H9 (cell line): ENCODE measurements around the gene CDH22. TPM values are rescaled to one million over a fixed set of nuclear protein-coding genes. Genes with fewer than 3 reads are reported as not detected.

ENCODE experiments used
- DNase-seq: peaks from one replicate; pipeline ENCODE4 v3.0.0-alpha.2; 2017
- H2AFZ ChIP-seq: one replicate; pipeline ENCODE4 v1.6.1; 2013; ENCODE audit warnings: mild to moderate bottlenecking, low read length, control low read depth, moderate library complexity
- H2AK5ac ChIP-seq: 2 replicates; pipeline ENCODE4 v1.6.1; 2013; ENCODE audit warnings: low read length, control low read depth, mixed read lengths; ENCODE audit not compliant: insufficient read length
- H2BK120ac ChIP-seq: one replicate; pipeline ENCODE4 v1.6.1; 2013; ENCODE audit warnings: low read depth, mild to moderate bottlenecking, low read length, control low read depth, inconsistent platforms; ENCODE audit not compliant: poor library complexity, severe bottlenecking
- H2BK12ac ChIP-seq: 2 replicates; pipeline ENCODE4 v1.6.1; 2013; ENCODE audit warnings: low read length, control low read depth, mixed read lengths, low read depth; ENCODE audit not compliant: insufficient read length
- H2BK15ac ChIP-seq: 2 replicates; pipeline ENCODE4 v1.6.1; 2013; ENCODE audit warnings: low read depth, low read length, control low read depth
- H2BK20ac ChIP-seq: one replicate; pipeline ENCODE4 v1.6.1; 2013; ENCODE audit warnings: low read depth, mild to moderate bottlenecking, low read length, control low read depth, inconsistent platforms; ENCODE audit not compliant: poor library complexity, severe bottlenecking
- H2BK5ac ChIP-seq: 2 replicates; pipeline ENCODE4 v1.6.1; 2013; ENCODE audit warnings: low read length, control low read depth, mixed read lengths; ENCODE audit not compliant: insufficient read length
- H3K14ac ChIP-seq: 2 replicates; pipeline ENCODE4 v1.6.1; 2013; ENCODE audit warnings: low read length, control low read depth; ENCODE audit not compliant: insufficient read depth
- H3K18ac ChIP-seq: 2 replicates; pipeline ENCODE4 v1.6.1; 2013; ENCODE audit warnings: low read depth, mild to moderate bottlenecking, mixed read lengths, low read length, control low read depth; ENCODE audit not compliant: insufficient read length
- H3K23ac ChIP-seq: 2 replicates; pipeline ENCODE4 v1.6.1; 2013; ENCODE audit warnings: low read length, control low read depth, mixed read lengths, low read depth; ENCODE audit not compliant: insufficient read length
- H3K23me2 ChIP-seq: 2 replicates; pipeline ENCODE4 v1.6.1; 2013; ENCODE audit warnings: low read depth, mild to moderate bottlenecking, mixed read lengths, low read length, control low read depth; ENCODE audit not compliant: insufficient read length, poor library complexity, severe bottlenecking
- H3K27ac ChIP-seq: 2 replicates; pipeline ENCODE4 v1.5.1; 2013; ENCODE audit warnings: low read length, control low read depth, mixed read lengths, low read depth; ENCODE audit not compliant: insufficient read length
- H3K27me3 ChIP-seq: 2 replicates; pipeline ENCODE4 v1.6.1; 2013; ENCODE audit warnings: low read length, control low read depth, inconsistent platforms; ENCODE audit not compliant: insufficient read depth
- H3K4ac ChIP-seq: 2 replicates; pipeline ENCODE4 v1.6.1; 2013; ENCODE audit warnings: low read depth, mild to moderate bottlenecking, control low read depth, inconsistent platforms, low read length, moderate library complexity
- H3K4me1 ChIP-seq: 2 replicates; pipeline ENCODE4 v1.6.1; 2013; ENCODE audit warnings: low read length, control low read depth, inconsistent platforms; ENCODE audit not compliant: insufficient read depth
- H3K4me2 ChIP-seq: 2 replicates; pipeline ENCODE4 v1.6.1; 2013; ENCODE audit warnings: low read length, control low read depth, mixed read lengths; ENCODE audit not compliant: insufficient read length, insufficient read depth
- H3K56ac ChIP-seq: 2 replicates; pipeline ENCODE4 v1.6.1; 2013; ENCODE audit warnings: low read depth, mild to moderate bottlenecking, mixed read lengths, low read length, control low read depth; ENCODE audit not compliant: insufficient read length
- H3K79me1 ChIP-seq: 2 replicates; pipeline ENCODE4 v1.6.1; 2013; ENCODE audit warnings: low read depth, mild to moderate bottlenecking, moderate library complexity, low read length, control low read depth, inconsistent platforms; ENCODE audit not compliant: insufficient read depth, poor library complexity, severe bottlenecking
- H3K79me2 ChIP-seq: 2 replicates; pipeline ENCODE4 v1.6.1; 2013; ENCODE audit warnings: low read length, control low read depth, inconsistent platforms; ENCODE audit not compliant: insufficient read depth
- H3K9ac ChIP-seq: 2 replicates; pipeline ENCODE4 v1.6.1; 2013; ENCODE audit warnings: low read length, control low read depth, mixed read lengths; ENCODE audit not compliant: insufficient read length; ENCODE audit errors: extremely low read depth
- H3K9me3 ChIP-seq: one replicate; pipeline ENCODE4 v1.6.1; 2013; ENCODE audit warnings: low read depth, low read length, inconsistent platforms; ENCODE audit not compliant: control insufficient read depth
- H3T11ph ChIP-seq: one replicate; pipeline ENCODE4 v1.6.1; 2013; ENCODE audit warnings: mild to moderate bottlenecking, low read length, control low read depth, inconsistent platforms
- H4K20me1 ChIP-seq: one replicate; pipeline ENCODE4 v1.6.1; 2013; ENCODE audit not compliant: control insufficient read depth, insufficient read length, insufficient read depth
- H4K5ac ChIP-seq: 2 replicates; pipeline ENCODE4 v1.6.1; 2013; ENCODE audit warnings: low read depth, mild to moderate bottlenecking, mixed read lengths, low read length, control low read depth; ENCODE audit not compliant: insufficient read length
- H4K8ac ChIP-seq: replicated peaks from 2 replicates; pipeline ENCODE4 v1.6.1; 2013; ENCODE audit warnings: low read length, control low read depth, mixed read lengths, low read depth; ENCODE audit not compliant: insufficient read length
- H4K91ac ChIP-seq: 2 replicates; pipeline ENCODE4 v1.6.1; 2013; ENCODE audit warnings: low read depth, mild to moderate bottlenecking, moderate library complexity, mixed read lengths, low read length, control low read depth; ENCODE audit not compliant: insufficient read length
- H3K27ac Mint-ChIP-seq, 3 experiments: 2 replicates in 2 of 3; 3 replicates in 1 of 3; pipeline ENCODE4 v1.8.0; 2020 to 2021; ENCODE audit warnings: mixed read lengths in 3 of 3, mild to moderate bottlenecking in 1 of 3, moderate library complexity in 1 of 3
- H3K27me3 Mint-ChIP-seq: 2 replicates; pipeline ENCODE4 v1.8.0; 2021; ENCODE audit warnings: low read depth, mild to moderate bottlenecking, moderate library complexity, mixed read lengths
- H3K36me3 Mint-ChIP-seq, 3 experiments: 2 replicates in 2 of 3; 3 replicates in 1 of 3; pipeline ENCODE4 v1.8.0; 2020 to 2021; ENCODE audit warnings: low read depth in 3 of 3, mixed read lengths in 3 of 3; ENCODE audit not compliant: insufficient read depth in 1 of 3
- H3K4me1 Mint-ChIP-seq, 2 experiments: 2 replicates each; pipeline ENCODE4 v1.8.0; 2020; ENCODE audit warnings: mixed read lengths in 2 of 2
- H3K4me3 Mint-ChIP-seq, 2 experiments: 2 replicates in 1 of 2; 3 replicates in 1 of 2; pipeline ENCODE4 v1.8.0; 2020 to 2021; ENCODE audit warnings: mild to moderate bottlenecking in 2 of 2, mixed read lengths in 2 of 2, moderate library complexity in 1 of 2
- H3K9me3 Mint-ChIP-seq, 2 experiments: 2 replicates in 1 of 2; 3 replicates in 1 of 2; pipeline ENCODE4 v1.8.0; 2020; ENCODE audit warnings: mild to moderate bottlenecking in 2 of 2, mixed read lengths in 2 of 2, moderate library complexity in 1 of 2
- WGBS: extraction: QIAGEN DNeasy Blood & Tissue Kit; methylation state at CpG from one replicate; pipeline ENCODE4 v1.1.7; 2013; ENCODE audit warnings: missing lambda C conversion rate, low lambda C conversion rate, mixed read lengths; ENCODE audit not compliant: insufficient read length; ENCODE audit errors: extremely low coverage; 5-methylcytosine and 5-hydroxymethylcytosine counted together
- total RNA-seq: library from RNA; stranded (reverse); gene quantifications from 2 replicates; pipeline ENCODE4 v1.2.1, GENCODE V29; 2021
- TF ChIP-seq, protein P1 (sequence below): fragments of 200-600 bp; sonication (generic); conservative IDR thresholded peaks from 3 replicates; pipeline ENCODE4 v1.8.0; 2021; ENCODE audit warnings: antibody characterized with exemption, mild to moderate bottlenecking

Gene CDH22
- total RNA-seq, 1 experiment from 2014 or later = not detected

DNA sequence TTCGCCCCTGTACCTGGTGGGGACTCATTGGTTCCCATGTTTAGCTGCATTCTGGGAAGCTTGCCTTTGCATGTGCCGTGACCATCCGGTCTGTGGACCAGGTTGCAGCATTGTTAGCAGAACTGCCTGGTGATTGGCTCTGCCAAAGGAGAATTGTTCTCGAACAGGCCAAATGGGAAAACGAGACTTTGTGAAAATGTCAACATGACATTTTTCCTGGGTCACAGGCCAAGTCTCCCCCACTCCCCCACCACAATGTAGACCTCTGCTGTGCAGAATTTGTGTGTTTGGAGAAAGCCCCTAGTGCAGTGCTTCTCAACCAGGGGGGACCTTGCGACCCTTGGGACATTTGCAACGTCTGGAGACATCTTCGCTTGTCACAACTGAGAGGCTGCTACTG is 23.2 kb downstream of the CDH22 start:
- Mint-ChIP-seq H3K27ac (no peak overlapping the region), H3K4me1 (peaks cover 13 to 22% of the 10 kb centered on the region in 2 experiments), H3K4me3 (no peak overlapping the region), H3K36me3 (no peaks in the 10 kb centered on the region), H3K27me3 (peaks cover 26% of the 10 kb centered on the region), H3K9me3 (no peaks in the 10 kb centered on the region)
- no peaks in the 10 kb centered on the region for H3K4me1 ChIP-seq
- H3K27me3 ChIP-seq = no peaks in the 10 kb centered on the region
- H2BK5ac ChIP-seq = no peak overlapping the region
- no peak overlapping the region for H2BK120ac ChIP-seq
- H3K23ac ChIP-seq = no peak overlapping the region
- H3K4me2 ChIP-seq = no peak overlapping the region
- no peak overlapping the region for H3K56ac ChIP-seq
- no peak for DNase-seq
- TF ChIP-seq, protein P1, sequence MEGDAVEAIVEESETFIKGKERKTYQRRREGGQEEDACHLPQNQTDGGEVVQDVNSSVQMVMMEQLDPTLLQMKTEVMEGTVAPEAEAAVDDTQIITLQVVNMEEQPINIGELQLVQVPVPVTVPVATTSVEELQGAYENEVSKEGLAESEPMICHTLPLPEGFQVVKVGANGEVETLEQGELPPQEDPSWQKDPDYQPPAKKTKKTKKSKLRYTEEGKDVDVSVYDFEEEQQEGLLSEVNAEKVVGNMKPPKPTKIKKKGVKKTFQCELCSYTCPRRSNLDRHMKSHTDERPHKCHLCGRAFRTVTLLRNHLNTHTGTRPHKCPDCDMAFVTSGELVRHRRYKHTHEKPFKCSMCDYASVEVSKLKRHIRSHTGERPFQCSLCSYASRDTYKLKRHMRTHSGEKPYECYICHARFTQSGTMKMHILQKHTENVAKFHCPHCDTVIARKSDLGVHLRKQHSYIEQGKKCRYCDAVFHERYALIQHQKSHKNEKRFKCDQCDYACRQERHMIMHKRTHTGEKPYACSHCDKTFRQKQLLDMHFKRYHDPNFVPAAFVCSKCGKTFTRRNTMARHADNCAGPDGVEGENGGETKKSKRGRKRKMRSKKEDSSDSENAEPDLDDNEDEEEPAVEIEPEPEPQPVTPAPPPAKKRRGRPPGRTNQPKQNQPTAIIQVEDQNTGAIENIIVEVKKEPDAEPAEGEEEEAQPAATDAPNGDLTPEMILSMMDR = no peak
- no peaks in the 10 kb centered on the region for H4K20me1 ChIP-seq
- H3K4ac ChIP-seq = no peak overlapping the region
- no peaks in the 10 kb centered on the region for H3K23me2 ChIP-seq
- no peak overlapping the region for H3K27ac ChIP-seq
- no peak overlapping the region for H4K8ac ChIP-seq
- no peak overlapping the region for H2AK5ac ChIP-seq
- H4K5ac ChIP-seq = no peak overlapping the region
- no CpG with 5 or more reads among the region's 8 CpGs for WGBS
- H4K91ac ChIP-seq = no peak overlapping the region
- no peak overlapping the region for H3K9ac ChIP-seq
- no peak overlapping the region for H3K14ac ChIP-seq
- H2BK20ac ChIP-seq = no peak overlapping the region
- no peaks in the 10 kb centered on the region for H3K9me3 ChIP-seq
- H3K79me2 ChIP-seq = no peaks in the 10 kb centered on the region
- H2BK12ac ChIP-seq = no peak overlapping the region
- H3K79me1 ChIP-seq = no peaks in the 10 kb centered on the region
- no peak overlapping the region for H3K18ac ChIP-seq
- no peak overlapping the region for H3T11ph ChIP-seq
- no peak overlapping the region for H2BK15ac ChIP-seq
- H2AFZ ChIP-seq = no peak overlapping the region
